ENCODE data around the gene PCSK6. TPM values are rescaled to one million over a fixed set of nuclear protein-coding genes. Genes with fewer than 3 reads are reported as not detected.

The PCSK6 gene
- total RNA-seq, 3 donors from 2014 or later: 7.2 to 19.7 (median 18.0) TPM

- TF ChIP-seq CTCF (IDR thresholded peaks at IDR 0.05): no peak
- peaks cover 0 to 3% of the 10 kb centered on the region in 2 donors for H3K27me3 ChIP-seq
- H3K27ac ChIP-seq: no peak overlapping the region
- no peak overlapping the region for H3K4me3 ChIP-seq
- peak in 1 of 2 donors; percentile 6 for DNase-seq (ENCODE audit: low spot score in 2 of 2)
- H3K9me3 ChIP-seq: no peaks in the 10 kb centered on the region
- no peaks in the 10 kb centered on the region for H3K36me3 ChIP-seq
- H3K4me1 ChIP-seq: no peaks in the 10 kb centered on the region
- intact Hi-C loops (cut with DNase I; ENCODE audit: low total_unique reads): no loop called here
These were observed 37.4 kb upstream of the PCSK6 start for GRCh38 chr15:101526890-101527289.

GRCh38 chr15:101526442-101526841 lies 36.9 kb upstream of the PCSK6 start:
- peaks cover 0 to 3% of the 10 kb centered on the region in 2 donors for H3K27me3 ChIP-seq
- no peaks in the 10 kb centered on the region for H3K4me1 ChIP-seq
- H3K9me3 ChIP-seq: no peaks in the 10 kb centered on the region
- intact Hi-C loops (cut with DNase I; ENCODE audit: low total_unique reads): no loop called here
- H3K4me3 ChIP-seq: no peak overlapping the region
- no peak for DNase-seq (ENCODE audit: low spot score in 2 of 2)
- no peaks in the 10 kb centered on the region for H3K36me3 ChIP-seq
- TF ChIP-seq CTCF (IDR thresholded peaks at IDR 0.05) (no peak), POLR2A (IDR thresholded peaks at IDR 0.05) (no peak), POLR2AphosphoS5 (IDR thresholded peaks at IDR 0.05) (no peak)
- no peak overlapping the region for H3K27ac ChIP-seq

GRCh38 chr15:101526021-101526420 lies 36.5 kb upstream of the PCSK6 start:
- no peak for DNase-seq (ENCODE audit: low spot score in 2 of 2)
- Histone ChIP-seq H3K9me3 (no peaks in the 10 kb centered on the region), H3K36me3 (no peaks in the 10 kb centered on the region), H3K27ac (no peak overlapping the region), H3K4me3 (no peak overlapping the region), H3K27me3 (peaks cover 0 to 3% of the 10 kb centered on the region in 2 donors), H3K4me1 (no peaks in the 10 kb centered on the region)
- TF ChIP-seq CTCF (IDR thresholded peaks at IDR 0.05) (no peak), POLR2AphosphoS5 (IDR thresholded peaks at IDR 0.05) (no peak), POLR2A (IDR thresholded peaks at IDR 0.05) (no peak)
- intact Hi-C loops (cut with DNase I; ENCODE audit: low total_unique reads): no loop called here

GRCh38 chr15:101525087-101525669 lies 35.7 kb upstream of the PCSK6 start:
- TF ChIP-seq POLR2A (IDR thresholded peaks at IDR 0.05) (no peak), CTCF (IDR thresholded peaks at IDR 0.05) (no peak), POLR2AphosphoS5 (IDR thresholded peaks at IDR 0.05) (no peak)
- H3K27ac ChIP-seq: no peak overlapping the region
- no peaks in the 10 kb centered on the region for H3K4me1 ChIP-seq
- no peak for DNase-seq (ENCODE audit: low spot score in 2 of 2)
- H3K27me3 ChIP-seq: peaks cover 0 to 4% of the 10 kb centered on the region in 2 donors
- no peaks in the 10 kb centered on the region for H3K36me3 ChIP-seq
- no peaks in the 10 kb centered on the region for H3K9me3 ChIP-seq
- intact Hi-C loops (cut with DNase I; ENCODE audit: low total_unique reads): no loop called here
- H3K4me3 ChIP-seq: no peak overlapping the region

GRCh38 chr15:101523560-101523940 lies 34.0 kb upstream of the PCSK6 start:
- TF ChIP-seq CTCF (IDR thresholded peaks at IDR 0.05) (no peak), POLR2AphosphoS5 (IDR thresholded peaks at IDR 0.05) (no peak), POLR2A (IDR thresholded peaks at IDR 0.05) (no peak)
- Histone ChIP-seq H3K9me3 (peaks cover under 1 to 2% of the 10 kb centered on the region in 2 donors), H3K4me3 (no peak overlapping the region), H3K36me3 (no peaks in the 10 kb centered on the region), H3K27me3 (peaks cover 0 to 8% of the 10 kb centered on the region in 2 donors), H3K27ac (no peak overlapping the region), H3K4me1 (no peaks in the 10 kb centered on the region)
- intact Hi-C loops (cut with DNase I; ENCODE audit: low total_unique reads): no loop called here
- DNase-seq (ENCODE audit: low spot score in 2 of 2): no peak
